Ureter (tissue), 1 donor: ENCODE data around the gene RASSF7. TPM values are rescaled to one million over a fixed set of nuclear protein-coding genes. Genes with fewer than 3 reads are reported as not detected.
A peak's percentile ranks its signal among the peaks of the same experiment; 100 is the strongest.
"Not testable (repeated sequence)": the region's sequence is repeated elsewhere in the genome, so short reads cannot be mapped to it uniquely, and the experiment has no call there.

Source experiments
- DNase-seq: peaks from one replicate; pipeline ENCODE4 v3.0.0-alpha.2; 2020; ENCODE audit warnings: low spot score
- total RNA-seq: library from RNA; stranded (reverse); gene quantifications from one replicate; pipeline ENCODE4 v1.2.4, GENCODE V29; 2023
- donor health status: DM: yes; HTN: yes; CAD: no.

RASSF7 gene
- 54.9 TPM for total RNA-seq

- peak; percentile 95 for DNase-seq
Observed at GRCh38 chr11:560305-561147, at the start of gene RASSF7, which contains the start of gene LMNTD2. Gene RASSF7, plus strand, starts transcription at chr11:560970. Its CDS starts 799 bp downstream, at chr11:561769. Gene LMNTD2, minus strand, starts transcription at chr11:560738. Its CDS starts 22 bp downstream, at chr11:560716.

- DNase-seq: no peak
Observed at GRCh38 chr11:512761-513595, 47.8 kb upstream of the RASSF7 start.

- DNase-seq: no peak
Observed at GRCh38 chr11:514606-515005, 46.2 kb upstream of the RASSF7 start.

- DNase-seq: no peak
Observed at GRCh38 chr11:515131-515530, 45.6 kb upstream of the RASSF7 start.

GRCh38 chr11:516400-516799 lies 44.4 kb upstream of the RASSF7 start:
- DNase-seq: no peak

- DNase-seq: not testable (repeated sequence)
Observed at GRCh38 chr11:516918-517685, 43.7 kb upstream of the RASSF7 start.

GRCh38 chr11:518463-519202 lies 42.1 kb upstream of the RASSF7 start:
- DNase-seq: peak; percentile 91

- peak; percentile 46 for DNase-seq
Observed at GRCh38 chr11:520428-521176, 40.2 kb upstream of the RASSF7 start.

GRCh38 chr11:521177-521688 lies 39.5 kb upstream of the RASSF7 start:
- no peak for DNase-seq

- DNase-seq: no peak
Observed at GRCh38 chr11:526192-526591, 34.6 kb upstream of the RASSF7 start.

- DNase-seq: no peak
Observed at GRCh38 chr11:528166-528814, 32.5 kb upstream of the RASSF7 start.

GRCh38 chr11:528815-529727 lies 31.7 kb upstream of the RASSF7 start:
- DNase-seq: no peak

- DNase-seq: no peak
Observed at GRCh38 chr11:529728-530411, 30.9 kb upstream of the RASSF7 start.

- DNase-seq: no peak
Observed at GRCh38 chr11:530960-531831, 29.6 kb upstream of the RASSF7 start.

- DNase-seq: no peak
Observed at GRCh38 chr11:531919-532526, 28.7 kb upstream of the RASSF7 start.

- DNase-seq: no peak
Observed at GRCh38 chr11:532527-532985, 28.2 kb upstream of the RASSF7 start.
